ENCODE data around the gene RASGRF2. TPM values are rescaled to one million over a fixed set of nuclear protein-coding genes. Genes with fewer than 3 reads are reported as not detected.

The RASGRF2 gene
- total and polyA plus RNA-seq, 2 experiments from 2014 or later = 0.04 TPM; not detected in 1

- Histone ChIP-seq H3K27me3 (replicated peaks; ENCODE audit: insufficient read depth) (no peaks in the 10 kb centered on the region), H4K20me1 (ENCODE audit: insufficient read depth) (no peaks in the 10 kb centered on the region), H3K36me3 (ENCODE audit: low read depth) (no peaks in the 10 kb centered on the region), H3K79me2 (ENCODE audit: insufficient read depth) (no peaks in the 10 kb centered on the region), H3K4me3 (no peak overlapping the region), H3K4me1 (ENCODE audit: insufficient read depth) (no peaks in the 10 kb centered on the region), H3K9me2 (ENCODE audit: insufficient read depth) (no peaks in the 10 kb centered on the region), H3K9me3 (ENCODE audit: low read depth) (no peaks in the 10 kb centered on the region), H3K4me2 (ENCODE audit: unreplicated experiment) (no peak overlapping the region), H2AFZ (no peak overlapping the region), H3K27ac (no peak overlapping the region), H3F3A (ENCODE audit: insufficient read depth) (no peaks in the 10 kb centered on the region), H3K9ac (no peak overlapping the region)
- TF ChIP-seq EZH2phosphoT487 (IDR thresholded peaks at IDR 0.05; ENCODE audit: insufficient read depth, low read depth) (no peak), EZH2 (IDR thresholded peaks at IDR 0.05; ENCODE audit: insufficient read depth, poor library complexity, severe bottlenecking) (no peak)
- 62 to 71% methylated on average over 2 of the region's 2 CpGs for WGBS, 2 experiments (ENCODE audit: low coverage in 1 of 2, low lambda C conversion rate in 2 of 2, missing lambda C conversion rate in 2 of 2)
- no peak for DNase-seq
- in situ Hi-C loops (cut with MboI) = no loop called here
These were observed 25.6 kb downstream of the RASGRF2 start for GRCh38 chr5:80985600-80986228.

GRCh38 chr5:80986382-80986781, 26.2 kb downstream of the RASGRF2 start:
- no peak for TF ChIP-seq EZH2phosphoT487 (IDR thresholded peaks at IDR 0.05; ENCODE audit: insufficient read depth, low read depth)

GRCh38 chr5:80987078-80987766, 27.1 kb downstream of the RASGRF2 start:
- in situ Hi-C loops (cut with MboI) = no loop called here
- Histone ChIP-seq H3K9ac (no peak overlapping the region), H3K27me3 (replicated peaks; ENCODE audit: insufficient read depth) (no peaks in the 10 kb centered on the region), H3K9me3 (ENCODE audit: low read depth) (no peaks in the 10 kb centered on the region), H4K20me1 (ENCODE audit: insufficient read depth) (no peaks in the 10 kb centered on the region), H3K4me3 (no peak overlapping the region), H3K4me2 (ENCODE audit: unreplicated experiment) (no peak overlapping the region), H3K4me1 (ENCODE audit: insufficient read depth) (no peaks in the 10 kb centered on the region), H3K9me2 (ENCODE audit: insufficient read depth) (no peaks in the 10 kb centered on the region), H2AFZ (no peak overlapping the region), H3K79me2 (ENCODE audit: insufficient read depth) (no peaks in the 10 kb centered on the region), H3K36me3 (ENCODE audit: low read depth) (no peaks in the 10 kb centered on the region), H3K27ac (no peak overlapping the region), H3F3A (ENCODE audit: insufficient read depth) (no peaks in the 10 kb centered on the region)
- TF ChIP-seq EZH2 (IDR thresholded peaks at IDR 0.05; ENCODE audit: insufficient read depth, poor library complexity, severe bottlenecking) (no peak), EZH2phosphoT487 (IDR thresholded peaks at IDR 0.05; ENCODE audit: insufficient read depth, low read depth) (no peak)
- WGBS, 2 experiments (ENCODE audit: low coverage in 1 of 2, low lambda C conversion rate in 2 of 2, missing lambda C conversion rate in 2 of 2) = 56 to 57% methylated on average over 7 of the region's 7 CpGs
- no peak for DNase-seq

More at GRCh38 chr5:80986382-80986781, 26.2 kb downstream of the RASGRF2 start:
- no peaks in the 10 kb centered on the region for H3K9me2 ChIP-seq (ENCODE audit: insufficient read depth)
- no peak overlapping the region for H3K27ac ChIP-seq
- no peaks in the 10 kb centered on the region for H3K9me3 ChIP-seq (ENCODE audit: low read depth)
- no peaks in the 10 kb centered on the region for H3K79me2 ChIP-seq (ENCODE audit: insufficient read depth)
- no peaks in the 10 kb centered on the region for H3F3A ChIP-seq (ENCODE audit: insufficient read depth)
- no peaks in the 10 kb centered on the region for H4K20me1 ChIP-seq (ENCODE audit: insufficient read depth)
- no peak overlapping the region for H3K4me2 ChIP-seq (ENCODE audit: unreplicated experiment)
- H3K4me3 ChIP-seq = no peak overlapping the region
- DNase-seq = no peak
- H3K4me1 ChIP-seq (ENCODE audit: insufficient read depth) = no peaks in the 10 kb centered on the region
- H3K27me3 ChIP-seq (replicated peaks; ENCODE audit: insufficient read depth) = no peaks in the 10 kb centered on the region
- H3K36me3 ChIP-seq (ENCODE audit: low read depth) = no peaks in the 10 kb centered on the region
- no peak overlapping the region for H3K9ac ChIP-seq
- in situ Hi-C loops (cut with MboI) = no loop called here
- WGBS, 2 experiments (ENCODE audit: low coverage in 1 of 2, low lambda C conversion rate in 2 of 2, missing lambda C conversion rate in 2 of 2) = 59 to 64% methylated on average over 3 of the region's 3 CpGs
- no peak overlapping the region for H2AFZ ChIP-seq

GRCh38 chr5:80988419-80988935, 28.3 kb downstream of the RASGRF2 start:
- TF ChIP-seq EZH2phosphoT487 (IDR thresholded peaks at IDR 0.05; ENCODE audit: insufficient read depth, low read depth) (no peak), EZH2 (IDR thresholded peaks at IDR 0.05; ENCODE audit: insufficient read depth, poor library complexity, severe bottlenecking) (no peak)
- Histone ChIP-seq H2AFZ (no peak overlapping the region), H3K36me3 (ENCODE audit: low read depth) (no peaks in the 10 kb centered on the region), H4K20me1 (ENCODE audit: insufficient read depth) (no peaks in the 10 kb centered on the region), H3K79me2 (ENCODE audit: insufficient read depth) (no peaks in the 10 kb centered on the region), H3K9me3 (ENCODE audit: low read depth) (no peaks in the 10 kb centered on the region), H3K27me3 (replicated peaks; ENCODE audit: insufficient read depth) (no peaks in the 10 kb centered on the region), H3K9me2 (ENCODE audit: insufficient read depth) (no peaks in the 10 kb centered on the region), H3K27ac (no peak overlapping the region), H3K4me1 (ENCODE audit: insufficient read depth) (no peaks in the 10 kb centered on the region), H3K4me3 (no peak overlapping the region), H3F3A (ENCODE audit: insufficient read depth) (no peaks in the 10 kb centered on the region), H3K4me2 (ENCODE audit: unreplicated experiment) (no peak overlapping the region), H3K9ac (no peak overlapping the region)
- no peak for DNase-seq
- in situ Hi-C loops (cut with MboI) = no loop called here
- WGBS, 2 experiments (ENCODE audit: low coverage in 1 of 2, low lambda C conversion rate in 2 of 2, missing lambda C conversion rate in 2 of 2) = 52 to 63% methylated on average over 2 of the region's 2 CpGs

Data from GM23248 (cell line).